Measurements from ENCODE around the gene WDFY4.

- TF ChIP-seq POLR2A (IDR thresholded peaks at IDR 0.05): no peak
- TF ChIP-seq, protein P1, sequence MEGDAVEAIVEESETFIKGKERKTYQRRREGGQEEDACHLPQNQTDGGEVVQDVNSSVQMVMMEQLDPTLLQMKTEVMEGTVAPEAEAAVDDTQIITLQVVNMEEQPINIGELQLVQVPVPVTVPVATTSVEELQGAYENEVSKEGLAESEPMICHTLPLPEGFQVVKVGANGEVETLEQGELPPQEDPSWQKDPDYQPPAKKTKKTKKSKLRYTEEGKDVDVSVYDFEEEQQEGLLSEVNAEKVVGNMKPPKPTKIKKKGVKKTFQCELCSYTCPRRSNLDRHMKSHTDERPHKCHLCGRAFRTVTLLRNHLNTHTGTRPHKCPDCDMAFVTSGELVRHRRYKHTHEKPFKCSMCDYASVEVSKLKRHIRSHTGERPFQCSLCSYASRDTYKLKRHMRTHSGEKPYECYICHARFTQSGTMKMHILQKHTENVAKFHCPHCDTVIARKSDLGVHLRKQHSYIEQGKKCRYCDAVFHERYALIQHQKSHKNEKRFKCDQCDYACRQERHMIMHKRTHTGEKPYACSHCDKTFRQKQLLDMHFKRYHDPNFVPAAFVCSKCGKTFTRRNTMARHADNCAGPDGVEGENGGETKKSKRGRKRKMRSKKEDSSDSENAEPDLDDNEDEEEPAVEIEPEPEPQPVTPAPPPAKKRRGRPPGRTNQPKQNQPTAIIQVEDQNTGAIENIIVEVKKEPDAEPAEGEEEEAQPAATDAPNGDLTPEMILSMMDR (IDR thresholded peaks at IDR 0.05): no peak
Measured at GRCh38 chr10:48697821-48698764, 13.4 kb downstream of the WDFY4 start.

All from gastroesophageal sphincter (tissue), 3 donors.